ENCODE results near the gene F12.
A peak's percentile ranks its signal among the peaks of the same experiment; 100 is the strongest.
"Not testable (repeated sequence)": the region's sequence is repeated elsewhere in the genome, so short reads cannot be mapped to it uniquely, and the experiment has no call there.

F12 gene

DNA sequence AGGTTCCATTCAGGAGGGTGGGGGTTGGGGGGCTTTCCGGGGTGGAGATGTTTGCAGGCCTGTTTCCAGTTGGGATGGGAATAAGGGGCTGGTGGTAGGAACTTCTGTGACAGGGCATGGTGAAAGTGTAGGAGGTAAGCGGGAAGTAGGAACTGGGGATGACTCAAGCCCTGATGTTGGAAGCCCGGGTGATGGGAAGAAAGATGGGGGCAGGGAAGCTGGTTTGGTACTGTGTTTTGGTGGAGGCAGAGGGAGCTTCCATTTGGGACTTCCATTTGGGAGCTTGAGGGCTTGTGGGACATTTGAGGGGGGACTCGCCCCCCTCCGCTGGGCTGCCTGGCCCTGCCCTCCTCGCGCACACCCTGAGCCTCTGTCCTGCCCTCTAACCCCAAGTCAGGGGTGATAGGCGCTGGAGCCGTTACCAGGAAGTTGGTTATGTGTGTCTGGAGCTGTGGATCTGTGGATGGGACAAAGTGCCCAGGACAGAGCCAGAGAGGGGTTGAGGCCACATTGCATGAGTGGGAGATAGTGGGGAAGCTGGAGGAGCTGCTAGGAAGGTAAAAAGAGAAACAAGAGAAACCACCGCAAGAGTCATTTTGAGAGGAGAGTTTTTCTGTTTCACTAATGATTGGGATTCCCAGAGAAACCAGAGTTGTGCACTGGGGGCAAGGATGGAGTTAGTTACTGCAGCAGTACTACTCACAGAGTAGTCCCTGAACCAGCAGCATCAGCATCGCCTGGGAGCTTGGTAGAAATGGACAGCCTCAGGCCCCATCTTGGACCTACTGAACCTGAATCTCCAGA, 45.0 kb downstream of the F12 start:
- TF ChIP-seq, protein P1, sequence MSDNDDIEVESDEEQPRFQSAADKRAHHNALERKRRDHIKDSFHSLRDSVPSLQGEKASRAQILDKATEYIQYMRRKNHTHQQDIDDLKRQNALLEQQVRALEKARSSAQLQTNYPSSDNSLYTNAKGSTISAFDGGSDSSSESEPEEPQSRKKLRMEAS (IDR thresholded peaks at IDR 0.05; ENCODE audit: low read depth, low read length) = no peak
- TF ChIP-seq MYC (IDR thresholded peaks at IDR 0.05; ENCODE audit: low read depth, low read length) (no peak), CTCF (IDR thresholded peaks at IDR 0.05; ENCODE audit: low read depth, low read length) (no peak), POLR2A (IDR thresholded peaks at IDR 0.05; ENCODE audit: extremely low read depth, insufficient read length) (no peak)
- H3K4me3 ChIP-seq (ENCODE audit: low read depth, low read length) = no peak overlapping the region
- no peak for DNase-seq (ENCODE audit: low read depth)

GRCh38 chr5:177363565-177363964, 45.8 kb downstream of the F12 start:
- H3K4me3 ChIP-seq (ENCODE audit: low read depth, low read length) = no peak overlapping the region
- TF ChIP-seq POLR2A (IDR thresholded peaks at IDR 0.05; ENCODE audit: extremely low read depth, insufficient read length) = no peak
- no peak for TF ChIP-seq CTCF (IDR thresholded peaks at IDR 0.05; ENCODE audit: low read depth, low read length)
- no peak for TF ChIP-seq MYC (IDR thresholded peaks at IDR 0.05; ENCODE audit: low read depth, low read length)
- TF ChIP-seq, protein P1 (IDR thresholded peaks at IDR 0.05; ENCODE audit: low read depth, low read length) = no peak
- no peak for DNase-seq (ENCODE audit: low read depth)

DNA sequence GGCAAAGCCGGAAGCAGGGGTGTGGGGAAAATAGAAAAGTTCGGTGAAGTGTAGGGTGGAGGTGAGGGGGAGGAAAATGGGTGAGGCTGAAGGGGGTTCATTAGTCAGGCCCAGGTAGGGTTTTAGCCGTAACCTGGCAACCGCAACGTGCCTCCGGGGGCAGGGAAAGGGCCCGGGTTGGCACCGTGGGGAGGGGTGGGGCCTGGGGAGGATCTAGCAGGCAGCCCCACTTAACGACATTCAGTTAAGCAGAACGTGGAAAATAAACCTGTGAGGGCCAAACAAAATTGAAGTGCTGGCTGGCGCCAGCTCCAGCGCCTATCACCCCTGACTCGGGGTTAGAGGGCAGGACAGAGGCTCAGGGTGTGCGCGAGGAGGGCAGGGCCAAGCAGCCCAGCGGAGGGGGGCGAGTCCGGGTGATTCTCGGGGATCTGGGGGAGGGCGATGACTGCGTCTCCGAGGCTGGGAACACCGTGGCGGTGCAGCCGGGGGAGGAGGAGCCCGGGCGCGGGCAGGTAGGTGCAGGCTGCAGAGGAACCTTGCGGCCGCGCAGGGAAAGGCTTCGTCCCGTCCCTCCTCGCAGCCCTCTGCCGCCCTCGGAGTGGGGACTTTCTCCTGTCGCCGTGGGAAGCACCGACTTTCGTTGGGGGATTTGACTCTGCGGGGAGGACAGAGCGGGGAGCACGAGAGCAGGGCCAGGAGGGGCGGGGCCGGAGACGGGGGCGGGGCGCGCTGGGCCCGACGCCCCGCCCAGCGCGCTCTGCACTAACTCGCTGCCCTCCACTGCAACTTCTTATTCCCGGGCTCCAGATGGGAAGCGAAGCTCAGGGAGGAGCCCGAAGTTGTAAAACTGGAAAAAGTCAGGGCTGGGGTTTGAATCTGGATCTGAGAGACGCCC, 46.5 kb downstream of the F12 start:
- TF ChIP-seq, protein P1 (IDR thresholded peaks at IDR 0.05; ENCODE audit: low read depth, low read length) = no peak
- no peak for TF ChIP-seq CTCF (IDR thresholded peaks at IDR 0.05; ENCODE audit: low read depth, low read length)
- TF ChIP-seq MYC (IDR thresholded peaks at IDR 0.05; ENCODE audit: low read depth, low read length) = no peak
- TF ChIP-seq POLR2A (IDR thresholded peaks at IDR 0.05; ENCODE audit: extremely low read depth, insufficient read length) = no peak
- peak; percentile 38 for DNase-seq (ENCODE audit: low read depth)
- H3K4me3 ChIP-seq (ENCODE audit: low read depth, low read length) = no peak overlapping the region

DNA sequence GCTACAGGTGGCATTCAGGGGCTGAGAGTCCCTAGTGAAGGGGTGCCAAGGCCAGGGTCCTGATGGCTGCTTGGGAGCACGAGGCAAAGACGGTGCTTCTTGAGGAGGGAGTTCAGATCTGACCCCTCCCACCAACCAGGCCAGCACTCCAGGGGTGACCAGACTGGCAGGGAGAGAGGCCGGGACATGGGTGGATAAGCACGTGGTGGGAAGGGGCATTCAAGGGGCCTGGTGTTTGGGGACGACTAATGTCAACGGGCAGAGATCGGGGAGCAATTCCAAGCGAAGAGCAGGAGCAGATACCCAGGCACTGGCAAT, 47.1 kb downstream of the F12 start:
- H3K4me3 ChIP-seq (ENCODE audit: low read depth, low read length) = no peak overlapping the region
- no peak for TF ChIP-seq CTCF (IDR thresholded peaks at IDR 0.05; ENCODE audit: low read depth, low read length)
- no peak for TF ChIP-seq MYC (IDR thresholded peaks at IDR 0.05; ENCODE audit: low read depth, low read length)
- TF ChIP-seq, protein P1 (IDR thresholded peaks at IDR 0.05; ENCODE audit: low read depth, low read length) = no peak
- no peak for TF ChIP-seq POLR2A (IDR thresholded peaks at IDR 0.05; ENCODE audit: extremely low read depth, insufficient read length)
- DNase-seq (ENCODE audit: low read depth) = no peak

- no peak for TF ChIP-seq CTCF (IDR thresholded peaks at IDR 0.05; ENCODE audit: low read depth, low read length)
- TF ChIP-seq POLR2A (IDR thresholded peaks at IDR 0.05; ENCODE audit: extremely low read depth, insufficient read length) = no peak
- TF ChIP-seq, protein P1 (IDR thresholded peaks at IDR 0.05; ENCODE audit: low read depth, low read length) = no peak
- no peak for TF ChIP-seq MYC (IDR thresholded peaks at IDR 0.05; ENCODE audit: low read depth, low read length)
- H3K4me3 ChIP-seq (ENCODE audit: low read depth, low read length) = no peak overlapping the region
- DNase-seq (ENCODE audit: low read depth) = peak; percentile 59
Measured at GRCh38 chr5:177361418-177362291, 47.7 kb downstream of the F12 start.

GRCh38 chr5:177360740-177361139, 48.6 kb downstream of the F12 start:
- not testable (repeated sequence) for DNase-seq (ENCODE audit: low read depth); H3K4me3 ChIP-seq (ENCODE audit: low read depth, low read length)

All from NB4 (cell line).